Endothelial cell of umbilical vein (primary cell): ENCODE data around the gene AGTPBP1. TPM values are rescaled to one million over a fixed set of nuclear protein-coding genes. Genes with fewer than 3 reads are reported as not detected.

Source experiments
- BruUV-seq: library from RNA; stranded (reverse); fragments of 400-500 nt; replicated peaks from 2 replicates; lab custom pipeline; 2021; lab: Mats Ljungman, UMichigan
- CTCF ChIA-PET: fragments of 300-600, 350-600 bp; sonication (Branson Sonifier 250); formaldehyde crosslinking; loops from one replicate; lab custom pipeline; 2021; ENCODE audit warnings: antibody characterized with exemption, inconsistent platforms; lab: Charles Lee
- POLR2A ChIA-PET: fragments of 300-600, 350-600 bp; sonication (Branson Sonifier 250); formaldehyde crosslinking; loops from one replicate; lab custom pipeline; 2021; ENCODE audit warnings: antibody characterized with exemption, inconsistent platforms; lab: Charles Lee
- DNase-seq: peaks from one replicate; pipeline ENCODE4 v3.0.0-alpha.2; 2011; ENCODE audit warnings: low read depth, low spot score
- FAIRE-seq: peaks from 2 replicates; lab custom pipeline; 2011; peaks lifted over from hg19 to GRCh38; lab: Jason Lieb, UNC
- H2AFZ ChIP-seq: 2 replicates; pipeline ENCODE4 v1.6.0; 2012; ENCODE audit warnings: low read depth, low read length, control low read depth, inconsistent platforms
- H3K27ac ChIP-seq: 2 replicates; pipeline ENCODE4 v1.5.1; 2011; ENCODE audit warnings: low read depth, mild to moderate bottlenecking, control low read depth, low read length, moderate library complexity; ENCODE audit not compliant: insufficient read depth
- H3K27me3 ChIP-seq, 2 experiments: 2 replicates each; pipeline versions ENCODE4 v1.6.0 to v1.6.1; 2011; ENCODE audit warnings: low read length in 2 of 2, mixed read lengths in 1 of 2; ENCODE audit not compliant: control insufficient read depth in 2 of 2, insufficient read depth in 2 of 2
- H3K36me3 ChIP-seq, 2 experiments: 2 replicates in 1 of 2; 3 replicates in 1 of 2; pipeline ENCODE4 v1.5.1; 2011; ENCODE audit warnings: low read length in 2 of 2, mild to moderate bottlenecking in 1 of 2, moderate library complexity in 1 of 2; ENCODE audit not compliant: control insufficient read depth in 2 of 2, insufficient read depth in 2 of 2; ENCODE audit errors: extremely low read depth in 1 of 2
- H3K4me1 ChIP-seq: 3 replicates; pipeline ENCODE4 v1.5.1; 2011; ENCODE audit warnings: mild to moderate bottlenecking, low read length; ENCODE audit not compliant: control insufficient read depth, insufficient read depth; ENCODE audit errors: extremely low read depth
- H3K4me2 ChIP-seq: 2 replicates; pipeline ENCODE4 v1.6.1; 2011; ENCODE audit warnings: low read length, control low read depth, mixed read lengths; ENCODE audit not compliant: insufficient read depth
- H3K4me3 ChIP-seq, 3 experiments: fragments of 200-600 bp in 1 of 3; sonication (generic), shearing (Covaris generic) in 1 of 3; replicated peaks in 1 of 3; 2 replicates each; pipeline ENCODE4 v1.5.1; 2011 to 2016; ENCODE audit warnings: control low read depth in 3 of 3, low read length in 3 of 3, mild to moderate bottlenecking in 2 of 3, inconsistent platforms in 1 of 3, low read depth in 1 of 3, moderate library complexity in 1 of 3; ENCODE audit not compliant: insufficient read depth in 1 of 3
- H3K79me2 ChIP-seq: 2 replicates; pipeline ENCODE4 v1.6.0; 2012; ENCODE audit warnings: low read length, inconsistent platforms; ENCODE audit not compliant: control insufficient read depth, insufficient read depth
- H3K9ac ChIP-seq: replicated peaks from 2 replicates; pipeline ENCODE3; 2011; ENCODE audit warnings: low read length, control low read depth; ENCODE audit not compliant: insufficient read depth; ENCODE audit errors: extremely low read depth
- H3K9me1 ChIP-seq: replicated peaks from 3 replicates; pipeline ENCODE4 v1.6.0; 2011; ENCODE audit warnings: mild to moderate bottlenecking, low read length; ENCODE audit not compliant: control insufficient read depth, insufficient read depth; ENCODE audit errors: extremely low read depth
- H3K9me3 ChIP-seq: replicated peaks from 2 replicates; pipeline ENCODE4 v1.5.1; 2012; ENCODE audit warnings: low read length, inconsistent platforms; ENCODE audit not compliant: control insufficient read depth, insufficient read depth
- H4K20me1 ChIP-seq: replicated peaks from 2 replicates; pipeline ENCODE3; 2011; ENCODE audit warnings: mild to moderate bottlenecking, low read length; ENCODE audit not compliant: control insufficient read depth, insufficient read depth; ENCODE audit errors: extremely low read depth
- EZH2 ChIP-seq: IDR thresholded peaks from 2 replicates; pipeline ENCODE4 v1.6.1; 2012; ENCODE audit warnings: borderline replicate concordance, low read depth, mild to moderate bottlenecking, moderate library complexity, low read length, inconsistent platforms; ENCODE audit not compliant: severe bottlenecking
- FOS ChIP-seq: IDR thresholded peaks from 2 replicates; pipeline ENCODE4 v1.6.1; 2011; ENCODE audit warnings: mild to moderate bottlenecking, low read length, moderate library complexity, borderline replicate concordance; ENCODE audit not compliant: insufficient read depth
- GATA2 ChIP-seq: IDR thresholded peaks from 2 replicates; pipeline ENCODE4 v1.7.0; 2011; ENCODE audit warnings: low read depth, mild to moderate bottlenecking, moderate library complexity, mixed read lengths, low read length; ENCODE audit not compliant: insufficient read length, insufficient read depth
- JUN ChIP-seq: IDR thresholded peaks from 2 replicates; pipeline ENCODE4 v1.6.1; 2011; ENCODE audit warnings: borderline replicate concordance, low read depth; ENCODE audit not compliant: insufficient read length, insufficient read depth
- MYC ChIP-seq: IDR thresholded peaks from one replicate; pipeline ENCODE4 v1.6.1; 2011; ENCODE audit warnings: mild to moderate bottlenecking, low read depth, low read length
- POLR2A ChIP-seq: IDR thresholded peaks from 2 replicates; pipeline ENCODE4 v1.6.1; 2012; ENCODE audit warnings: low read depth, mild to moderate bottlenecking, control low read depth, low read length
- POLR2AphosphoS5 ChIP-seq: IDR thresholded peaks from 2 replicates; pipeline ENCODE4 v1.6.1; 2012; ENCODE audit warnings: low read depth, mild to moderate bottlenecking, control low read depth, low read length, moderate library complexity; ENCODE audit not compliant: insufficient read depth
- dilution Hi-C: fragments of 300-500 bp; cut with MboI; formaldehyde crosslinking; loops from one replicate; pipeline ENCODE4 v1.15.0; 2019; ENCODE audit warnings: low sequenced_read_pairs; ENCODE audit not compliant: extremely low pct_ligation_motif_present
- intact Hi-C: fragments of 100-400 bp; cut with micrococcal nuclease; formaldehyde crosslinking; loops from one replicate; pipeline ENCODE4 v1.10.0; 2022
- polyA plus RNA-seq, 4 experiments: library from polyadenylated mRNA; depleted of rRNA in 3 of 4; stranded (reverse) in 3 of 4; unstranded in 1 of 4; fragments of >200 nt; gene quantifications; 2 replicates each; pipeline versions ENCODE4 v1.2.1 to v1.2.3, GENCODE V29; 2011 to 2012; ENCODE audit warnings: missing spikeins in 1 of 4
- total RNA-seq: library from RNA; stranded (reverse); gene quantifications from 2 replicates; pipeline ENCODE4 v1.2.3, GENCODE V29; 2021
- TF ChIP-seq, protein P1 (sequence below), 2 donors: IDR thresholded peaks; 1 replicate in 1 of 2; 2 replicates in 1 of 2; pipeline ENCODE4 v1.5.1; 2011; ENCODE audit warnings: low read length in 2 of 2, mild to moderate bottlenecking in 2 of 2, moderate library complexity in 2 of 2, control low read depth in 1 of 2, inconsistent platforms in 1 of 2, low read depth in 1 of 2; ENCODE audit not compliant: insufficient read depth in 1 of 2; ENCODE audit errors: extremely low read depth in 1 of 2
- TF ChIP-seq, protein P2 (sequence below): IDR thresholded peaks from 2 replicates; pipeline ENCODE4 v1.6.1; 2011; ENCODE audit not compliant: insufficient read depth, insufficient read length

The AGTPBP1 gene
- total and polyA plus RNA-seq, 2 donors (not counting 3 experiments of a cell fraction or from before 2014, with no cell fraction given): 4.2 to 18.4 TPM

- FAIRE-seq (no peak), DNase-seq (no peak)
- H3K27ac ChIP-seq: no peak overlapping the region
- H3K9me1 ChIP-seq: no peaks in the 10 kb centered on the region
- no peak overlapping the region for H2AFZ ChIP-seq
- POLR2A ChIA-PET: no interaction called here
- no peak overlapping the region for H3K4me3 ChIP-seq
- no peak overlapping the region for H3K4me2 ChIP-seq
- no peaks in the 10 kb centered on the region for H3K79me2 ChIP-seq
- CTCF ChIA-PET: no interaction called here
- no peaks in the 10 kb centered on the region for H3K9me3 ChIP-seq
- TF ChIP-seq FOS (no peak), POLR2AphosphoS5 (no peak), EZH2 (no peak), POLR2A (no peak), JUN (no peak), MYC (no peak), GATA2 (no peak)
- TF ChIP-seq, protein P1, sequence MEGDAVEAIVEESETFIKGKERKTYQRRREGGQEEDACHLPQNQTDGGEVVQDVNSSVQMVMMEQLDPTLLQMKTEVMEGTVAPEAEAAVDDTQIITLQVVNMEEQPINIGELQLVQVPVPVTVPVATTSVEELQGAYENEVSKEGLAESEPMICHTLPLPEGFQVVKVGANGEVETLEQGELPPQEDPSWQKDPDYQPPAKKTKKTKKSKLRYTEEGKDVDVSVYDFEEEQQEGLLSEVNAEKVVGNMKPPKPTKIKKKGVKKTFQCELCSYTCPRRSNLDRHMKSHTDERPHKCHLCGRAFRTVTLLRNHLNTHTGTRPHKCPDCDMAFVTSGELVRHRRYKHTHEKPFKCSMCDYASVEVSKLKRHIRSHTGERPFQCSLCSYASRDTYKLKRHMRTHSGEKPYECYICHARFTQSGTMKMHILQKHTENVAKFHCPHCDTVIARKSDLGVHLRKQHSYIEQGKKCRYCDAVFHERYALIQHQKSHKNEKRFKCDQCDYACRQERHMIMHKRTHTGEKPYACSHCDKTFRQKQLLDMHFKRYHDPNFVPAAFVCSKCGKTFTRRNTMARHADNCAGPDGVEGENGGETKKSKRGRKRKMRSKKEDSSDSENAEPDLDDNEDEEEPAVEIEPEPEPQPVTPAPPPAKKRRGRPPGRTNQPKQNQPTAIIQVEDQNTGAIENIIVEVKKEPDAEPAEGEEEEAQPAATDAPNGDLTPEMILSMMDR (IDR thresholded peaks at IDR 0.05; ENCODE audit: extremely low read depth in 1 of 2, insufficient read depth in 1 of 2, low read depth in 1 of 2, low read length in 2 of 2): no peak
- TF ChIP-seq, protein P2, sequence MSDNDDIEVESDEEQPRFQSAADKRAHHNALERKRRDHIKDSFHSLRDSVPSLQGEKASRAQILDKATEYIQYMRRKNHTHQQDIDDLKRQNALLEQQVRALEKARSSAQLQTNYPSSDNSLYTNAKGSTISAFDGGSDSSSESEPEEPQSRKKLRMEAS: no peak
- intact Hi-C loops (no loop called here), dilution Hi-C loops (no loop called here)
- H4K20me1 ChIP-seq: no peaks in the 10 kb centered on the region
- H3K4me1 ChIP-seq: no peaks in the 10 kb centered on the region
- BruUV-seq: no TSS peak
- no peaks in the 10 kb centered on the region for H3K36me3 ChIP-seq
- no peaks in the 10 kb centered on the region for H3K27me3 ChIP-seq
- H3K9ac ChIP-seq: no peak overlapping the region
Measured at GRCh38 chr9:85515021-85515420, 226.7 kb downstream of the AGTPBP1 start.
